Neural cell (in vitro differentiated cells): ENCODE data around the gene ROR2. TPM values are rescaled to one million over a fixed set of nuclear protein-coding genes. Genes with fewer than 3 reads are reported as not detected.

Experiments
- H2AFZ ChIP-seq: fragments of 200-600, 300-800 bp; sonication (generic), shearing (Covaris generic); 2 replicates; pipeline ENCODE4 v1.6.0; 2014; ENCODE audit warnings: low read depth, mild to moderate bottlenecking, antibody characterized with exemption, low read length, moderate library complexity
- H3F3A ChIP-seq: fragments of 200-600 bp; shearing (Covaris generic); 2 replicates; pipeline ENCODE4 v1.6.1; 2016; ENCODE audit warnings: mild to moderate bottlenecking, moderate library complexity, mixed read lengths, antibody characterized with exemption, low read length; ENCODE audit not compliant: insufficient read depth, poor library complexity, severe bottlenecking
- H3K27ac ChIP-seq: fragments of 200-600, 300-800 bp; sonication (generic), shearing (Covaris generic); 2 replicates; pipeline ENCODE4 v1.5.1; 2014; ENCODE audit warnings: mild to moderate bottlenecking, low read length, moderate library complexity
- H3K27me3 ChIP-seq: fragments of 300-800, 200-600 bp; sonication (generic), shearing (Covaris generic); 2 replicates; pipeline ENCODE4 v1.6.0; 2014; ENCODE audit warnings: mild to moderate bottlenecking, low read depth, low read length, moderate library complexity; ENCODE audit not compliant: insufficient read depth
- H3K36me3 ChIP-seq: fragments of 300-800, 200-600 bp; sonication (generic), shearing (Covaris generic); 2 replicates; pipeline ENCODE4 v1.5.1; 2014; ENCODE audit warnings: mild to moderate bottlenecking, antibody characterized with exemption, low read length, moderate library complexity; ENCODE audit not compliant: insufficient read depth
- H3K4me2 ChIP-seq: fragments of 300-800, 200-600 bp; sonication (generic), shearing (Covaris generic); 2 replicates; pipeline ENCODE4 v1.6.0; 2014; ENCODE audit warnings: mild to moderate bottlenecking, low read length
- H3K4me3 ChIP-seq: fragments of 300-800, 200-600 bp; sonication (generic), shearing (Covaris generic); 2 replicates; pipeline ENCODE4 v1.5.1; 2014; ENCODE audit warnings: mild to moderate bottlenecking, low read length, moderate library complexity
- H3K79me2 ChIP-seq: fragments of 200-600 bp; shearing (Covaris generic); replicated peaks from 2 replicates; pipeline ENCODE4 v1.6.0; 2014; ENCODE audit warnings: mild to moderate bottlenecking, low read length, moderate library complexity; ENCODE audit not compliant: insufficient read depth
- H3K9ac ChIP-seq: fragments of 300-800, 200-600 bp; sonication (generic), shearing (Covaris generic); 2 replicates; pipeline ENCODE4 v1.6.1; 2016; ENCODE audit warnings: mild to moderate bottlenecking, low read length, mixed read lengths
- H3K9me2 ChIP-seq: fragments of 200-600 bp; shearing (Covaris generic); 2 replicates; pipeline ENCODE4 v1.6.1; 2016; ENCODE audit warnings: mild to moderate bottlenecking, low read length, mixed read lengths; ENCODE audit not compliant: insufficient read depth
- H3K9me3 ChIP-seq: fragments of 200-600, 300-800 bp; sonication (generic), shearing (Covaris generic); 2 replicates; pipeline ENCODE4 v1.6.1; 2016; ENCODE audit warnings: mild to moderate bottlenecking, mixed run types, low read length, moderate library complexity, mixed read lengths
- H4K20me1 ChIP-seq: fragments of 200-600 bp; shearing (Covaris generic); 2 replicates; pipeline ENCODE4 v1.6.1; 2016; ENCODE audit warnings: mild to moderate bottlenecking, mixed run types; ENCODE audit not compliant: insufficient read depth
- CTCF ChIP-seq: fragments of 450-650 bp; IDR thresholded peaks from 2 replicates; pipeline ENCODE4 v1.5.1; 2014; ENCODE audit warnings: antibody characterized with exemption, mild to moderate bottlenecking, moderate library complexity; ENCODE audit not compliant: poor library complexity, severe bottlenecking
- EP300 ChIP-seq: fragments of 450-650 bp; conservative IDR thresholded peaks from 2 replicates; pipeline ENCODE4 v1.6.1; 2014; ENCODE audit warnings: antibody characterized with exemption, mild to moderate bottlenecking, moderate library complexity; ENCODE audit not compliant: poor library complexity, severe bottlenecking
- EZH2 ChIP-seq: fragments of 200-600, 300-800 bp; shearing (Covaris generic), sonication (generic); IDR thresholded peaks from 2 replicates; pipeline ENCODE4 v1.6.1; 2014; ENCODE audit warnings: antibody characterized with exemption, low read length, borderline replicate concordance, mild to moderate bottlenecking; ENCODE audit not compliant: insufficient read depth, poor library complexity, severe bottlenecking
- MXI1 ChIP-seq: fragments of 450-650 bp; conservative IDR thresholded peaks from 2 replicates; pipeline ENCODE4 v1.6.1; 2014; ENCODE audit warnings: antibody characterized with exemption, mild to moderate bottlenecking; ENCODE audit not compliant: poor library complexity, severe bottlenecking
- POLR2AphosphoS5 ChIP-seq: IDR thresholded peaks from 2 replicates; pipeline ENCODE4 v1.6.1; 2012
- RAD21 ChIP-seq: fragments of 450-650 bp; conservative IDR thresholded peaks from 2 replicates; pipeline ENCODE4 v1.6.1; 2014; ENCODE audit warnings: antibody characterized with exemption, mild to moderate bottlenecking, moderate library complexity
- REST ChIP-seq: IDR thresholded peaks from 2 replicates; pipeline ENCODE4 v1.6.1; 2012; ENCODE audit warnings: borderline replicate concordance
- SMC3 ChIP-seq: fragments of 450-650 bp; conservative IDR thresholded peaks from 2 replicates; pipeline ENCODE4 v1.6.1; 2014; ENCODE audit warnings: antibody characterized with exemption, mild to moderate bottlenecking, moderate library complexity; ENCODE audit not compliant: poor library complexity
- TAF1 ChIP-seq: IDR thresholded peaks from 2 replicates; pipeline ENCODE4 v1.6.1; 2012; ENCODE audit warnings: low read depth
- polyA plus RNA-seq: library from polyadenylated mRNA; depleted of rRNA; stranded (reverse); fragments of >200 nt; gene quantifications from 2 replicates; pipeline ENCODE4 v1.2.3, GENCODE V29; 2014

ROR2 gene
- polyA plus RNA-seq, 1 donor from 2014 or later: 0.33 TPM

- no peak overlapping the region for H3K27ac ChIP-seq
- H3K9me3 ChIP-seq: no peaks in the 10 kb centered on the region
- no peaks in the 10 kb centered on the region for H3K9me2 ChIP-seq
- no peak overlapping the region for H3K9ac ChIP-seq
- no peaks in the 10 kb centered on the region for H3K27me3 ChIP-seq
- TF ChIP-seq REST: no peak
- TF ChIP-seq SMC3: no peak
- no peak for TF ChIP-seq TAF1
- no peak for TF ChIP-seq POLR2AphosphoS5
- no peak for TF ChIP-seq EZH2
- TF ChIP-seq MXI1: no peak
- no peak for TF ChIP-seq EP300
- no peak for TF ChIP-seq RAD21
- no peak for TF ChIP-seq CTCF
- H3F3A ChIP-seq: no peaks in the 10 kb centered on the region
- H3K79me2 ChIP-seq: no peaks in the 10 kb centered on the region
- no peaks in the 10 kb centered on the region for H4K20me1 ChIP-seq
- no peak overlapping the region for H2AFZ ChIP-seq
- no peak overlapping the region for H3K4me3 ChIP-seq
- H3K4me2 ChIP-seq: no peak overlapping the region
- H3K36me3 ChIP-seq: no peaks in the 10 kb centered on the region
Observed at GRCh38 chr9:91917436-91917835, 32.6 kb downstream of the ROR2 start.

DNA sequence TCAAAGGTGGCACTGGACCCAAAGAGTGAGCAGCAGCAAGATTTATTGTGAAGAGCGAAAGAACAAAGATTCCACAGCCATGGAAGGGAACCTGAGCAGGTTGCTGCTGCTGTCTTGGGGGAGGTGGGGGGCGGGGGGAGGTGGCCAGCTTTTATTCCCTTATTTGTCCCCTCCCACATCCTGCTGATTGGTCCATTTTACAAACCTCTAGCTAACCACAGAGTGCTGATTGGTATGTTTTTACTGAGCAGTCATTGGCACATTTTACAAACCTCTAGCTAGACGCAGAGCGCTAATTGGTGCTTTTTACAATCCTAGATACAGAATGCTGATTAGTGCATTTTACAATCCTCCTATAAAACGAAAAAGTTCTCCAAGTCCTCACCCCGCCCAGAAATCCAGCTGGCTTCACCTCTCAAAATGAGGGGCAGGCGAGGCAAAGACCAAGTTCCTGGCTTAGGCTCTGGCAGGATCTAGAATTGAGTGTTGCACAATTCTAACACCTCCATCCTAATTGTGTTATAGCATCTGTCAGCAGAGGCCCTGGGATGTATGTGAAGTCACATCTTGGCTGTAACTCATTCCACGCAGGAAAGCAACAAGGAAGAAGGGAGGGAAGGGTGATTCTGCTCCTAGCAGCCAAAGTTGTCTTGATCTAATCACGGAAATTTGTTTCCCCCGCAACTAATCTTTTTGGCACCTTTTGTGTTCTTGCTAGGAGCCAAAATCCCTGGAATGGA is 34.3 kb downstream of the ROR2 start:
- Histone ChIP-seq H3K27me3 (no peaks in the 10 kb centered on the region), H3K4me3 (no peak overlapping the region), H4K20me1 (no peaks in the 10 kb centered on the region), H3K36me3 (no peaks in the 10 kb centered on the region), H3K4me2 (no peak overlapping the region), H3F3A (no peaks in the 10 kb centered on the region), H3K27ac (no peak overlapping the region), H3K9me3 (no peaks in the 10 kb centered on the region), H3K79me2 (no peaks in the 10 kb centered on the region), H3K9ac (no peak overlapping the region), H3K9me2 (no peaks in the 10 kb centered on the region), H2AFZ (no peak overlapping the region)
- TF ChIP-seq RAD21 (no peak), EZH2 (no peak), EP300 (no peak), REST (no peak), TAF1 (no peak), SMC3 (no peak), MXI1 (no peak), CTCF (no peak), POLR2AphosphoS5 (no peak)
